HG02938 (cell line): ENCODE data around the gene S100B.
"Not testable (repeated sequence)": the region's sequence is repeated elsewhere in the genome, so short reads cannot be mapped to it uniquely, and the experiment has no call there.

ENCODE experiments used
- ATAC-seq: cut with Tn5 transposase; IDR thresholded peaks from one replicate; pipeline ENCODE4 v1.9.1; 2021; ENCODE audit warnings: mild to moderate bottlenecking, moderate library complexity; ENCODE audit not compliant: unreplicated experiment

The S100B gene

DNA sequence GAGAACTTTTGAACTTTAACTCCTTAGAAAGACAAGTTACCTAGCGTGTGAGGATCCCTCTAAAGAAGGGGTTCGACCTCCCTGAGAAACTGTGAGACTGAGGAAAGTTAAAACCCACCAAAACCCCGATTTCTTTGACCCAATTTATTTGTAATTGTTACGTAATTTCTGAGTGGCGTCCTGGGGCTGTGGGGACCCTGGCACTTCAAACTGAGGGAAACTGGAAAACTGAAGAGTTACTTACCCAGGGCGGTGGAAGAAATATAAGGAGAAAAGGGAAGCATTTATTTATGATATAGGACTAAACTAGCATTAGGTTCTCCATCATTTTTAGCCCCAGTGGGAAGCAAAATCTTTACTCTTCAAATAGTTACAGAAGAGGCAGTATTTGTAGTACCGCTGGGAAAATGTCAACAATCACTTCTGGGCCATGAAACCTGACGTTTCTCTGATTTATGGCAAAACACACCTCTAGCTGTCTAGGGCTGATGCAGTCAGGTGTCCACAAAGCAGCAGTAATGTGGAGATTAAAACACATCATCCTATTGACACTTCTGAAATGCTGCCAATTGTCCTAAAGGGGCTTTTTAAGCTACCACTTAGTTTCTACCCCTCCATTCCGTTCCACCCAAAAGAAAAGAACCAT is 430 bp downstream of the S100B start:
- no peak for ATAC-seq

DNA sequence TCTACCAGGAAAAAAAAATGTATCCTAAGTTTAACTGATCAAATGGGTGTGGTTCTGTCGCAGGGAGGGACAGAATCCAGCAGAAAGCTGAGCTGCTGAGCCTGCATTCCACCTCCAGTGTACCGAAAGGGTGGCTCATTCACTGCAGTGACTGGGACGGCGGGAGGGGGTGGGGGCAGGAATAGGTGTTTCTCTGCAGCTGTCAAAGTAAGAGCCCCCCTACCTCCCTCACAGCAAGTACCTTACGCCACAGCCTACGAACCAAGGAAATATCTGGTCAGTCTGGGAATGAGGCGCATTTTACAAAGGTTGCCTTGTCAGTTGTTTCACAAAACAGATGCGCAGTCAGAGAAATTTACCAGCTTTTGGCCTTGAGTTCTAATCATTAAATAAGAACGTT is 1.7 kb downstream of the S100B start:
- no peak for ATAC-seq

DNA sequence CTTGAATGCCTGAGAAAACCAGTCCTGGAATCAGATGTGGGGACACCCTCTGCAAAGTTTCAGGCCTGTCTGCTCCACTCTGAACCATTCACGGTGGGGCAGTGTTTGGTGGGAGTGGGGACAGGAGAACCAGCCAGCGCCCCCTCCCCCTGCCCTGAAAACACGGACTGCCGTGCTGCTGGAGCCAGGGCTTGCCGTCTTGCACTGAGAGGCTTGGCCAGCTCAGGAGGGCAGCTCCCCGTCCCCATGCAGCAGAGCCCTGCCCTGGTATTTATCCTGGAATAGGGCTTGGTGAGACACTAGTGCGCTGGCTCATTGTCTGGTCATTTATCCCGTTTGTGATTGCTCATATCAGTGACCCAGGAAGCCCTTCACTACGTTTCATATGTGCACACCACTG is 3.9 kb downstream of the S100B start:
- no peak for ATAC-seq

DNA sequence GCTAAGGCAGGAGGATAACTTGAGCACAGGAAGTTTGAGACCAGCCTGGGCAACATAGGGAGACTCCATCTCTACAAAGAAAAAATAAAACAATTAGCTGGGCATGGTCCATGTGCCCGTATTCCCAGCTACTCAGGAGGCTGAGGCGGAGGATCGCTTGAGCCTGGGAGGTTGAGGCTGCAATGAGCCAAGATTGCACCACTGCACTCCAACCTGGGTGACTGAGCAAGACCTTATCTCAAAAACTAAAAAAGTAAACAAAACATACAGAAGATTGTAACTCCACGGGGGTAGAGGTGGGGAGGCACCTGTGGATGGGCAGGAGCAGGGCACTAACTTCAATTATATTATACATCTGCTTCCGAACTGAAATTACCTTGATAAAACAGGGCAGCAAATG is 4.6 kb downstream of the S100B start:
- no peak for ATAC-seq

DNA sequence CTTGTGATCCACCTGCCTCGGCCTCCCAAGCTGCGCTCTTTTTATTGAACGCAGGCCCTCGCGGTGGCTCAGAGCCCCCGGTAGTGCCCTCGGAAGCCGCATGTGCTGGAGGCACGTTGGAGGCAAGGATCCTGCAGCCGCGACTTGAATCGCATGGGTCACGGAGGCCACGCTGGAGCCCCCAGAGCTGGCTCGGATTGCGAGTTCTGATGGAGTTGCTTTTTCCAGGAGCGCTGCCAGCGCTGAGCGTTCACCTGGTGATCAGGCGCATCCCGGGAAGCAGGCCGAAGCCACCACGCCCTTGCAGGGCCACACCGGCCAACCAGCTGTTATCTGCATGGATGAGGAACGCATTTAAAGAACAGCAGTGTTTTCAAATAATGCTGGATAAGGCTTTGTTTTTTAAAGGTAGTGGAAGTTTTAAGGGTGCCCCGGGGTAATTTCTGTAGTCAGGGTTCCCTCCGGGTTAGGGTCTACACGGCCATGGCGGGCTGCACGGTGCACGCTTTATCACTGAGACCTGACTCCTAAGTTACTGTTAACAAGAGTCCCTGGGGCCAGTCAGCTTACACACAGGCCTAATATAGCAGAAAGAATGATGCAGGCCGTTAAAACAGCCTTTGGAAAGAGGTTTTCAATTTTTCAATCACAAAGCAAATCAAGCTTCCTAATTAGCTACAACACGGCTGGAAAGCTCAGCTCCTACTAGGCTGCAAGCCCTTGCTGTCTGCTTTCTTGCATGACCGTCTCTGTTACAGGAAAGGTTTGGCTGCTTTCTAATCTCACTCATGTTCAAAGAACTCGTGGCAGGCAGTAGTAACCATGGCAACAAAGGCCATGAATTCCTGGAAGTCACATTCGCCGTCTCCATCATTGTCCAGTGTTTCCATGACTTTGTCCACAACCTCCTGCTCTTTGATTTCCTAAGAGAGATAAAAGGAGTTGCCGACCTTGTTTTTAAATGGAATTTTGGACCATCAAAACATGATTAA is 6.0 kb downstream of the S100B start:
- ATAC-seq, result no peak

DNA sequence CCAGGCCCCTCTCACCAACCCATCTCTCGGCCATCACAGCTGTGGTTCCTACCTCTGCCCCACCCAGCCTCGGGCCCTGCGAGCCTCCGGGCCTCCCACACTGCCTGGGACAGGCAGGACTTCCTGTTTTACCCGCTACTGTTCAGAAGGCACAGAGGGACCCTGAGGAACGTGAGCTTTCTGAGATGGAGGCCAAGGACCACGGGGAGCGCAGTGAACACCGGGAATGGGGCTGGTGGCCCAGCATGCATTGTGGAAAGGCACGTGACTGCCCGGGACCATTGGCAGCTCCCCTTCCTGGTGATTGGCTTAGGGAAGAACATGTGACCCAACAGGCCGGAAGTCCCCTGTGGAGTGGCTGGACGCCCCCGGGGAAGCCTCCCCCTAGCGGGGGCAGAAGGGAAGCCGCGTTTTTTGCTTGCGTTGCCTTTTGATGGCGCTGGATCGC is 7.0 kb downstream of the S100B start:
- no peak for ATAC-seq

DNA sequence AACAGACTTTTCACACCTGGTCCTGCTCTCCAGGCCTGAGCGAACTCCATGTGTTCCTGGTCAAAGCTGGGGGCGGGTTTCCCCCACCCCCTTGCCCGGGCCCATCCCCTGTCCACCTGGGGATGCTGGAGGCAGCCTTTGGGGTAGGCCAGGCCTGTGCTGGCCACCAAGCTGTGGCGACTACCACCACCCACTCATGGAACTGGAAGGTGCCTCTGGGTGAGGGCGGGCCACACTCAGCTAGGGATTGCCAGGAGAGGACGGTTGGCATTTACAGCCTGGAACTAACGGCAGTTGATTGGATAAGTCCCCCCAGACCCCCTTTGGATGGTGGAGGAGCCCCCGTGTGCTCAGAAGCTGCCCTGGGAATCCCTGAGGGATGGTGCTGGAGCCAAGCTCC is 7.9 kb downstream of the S100B start:
- ATAC-seq, result no peak

DNA sequence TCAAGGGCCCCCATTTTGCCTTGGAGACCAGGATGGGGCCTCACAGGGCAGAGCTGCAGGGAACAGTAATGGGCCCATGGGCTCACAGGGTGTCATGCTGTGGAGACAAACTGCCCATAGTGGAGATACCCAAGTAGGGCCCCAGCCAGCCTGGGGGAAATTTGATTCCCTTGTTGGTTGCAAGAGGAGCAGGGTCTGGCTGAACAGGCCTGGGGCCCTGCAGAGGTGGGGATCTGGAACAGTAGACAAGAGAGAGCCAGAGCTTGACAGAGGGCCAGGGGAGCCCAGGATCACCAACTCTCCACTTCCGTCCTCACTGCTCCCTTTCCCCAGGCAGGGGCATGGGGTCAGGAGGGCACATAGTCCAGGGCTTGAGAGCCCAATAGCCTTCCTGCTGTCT is 8.7 kb downstream of the S100B start:
- no peak for ATAC-seq

DNA sequence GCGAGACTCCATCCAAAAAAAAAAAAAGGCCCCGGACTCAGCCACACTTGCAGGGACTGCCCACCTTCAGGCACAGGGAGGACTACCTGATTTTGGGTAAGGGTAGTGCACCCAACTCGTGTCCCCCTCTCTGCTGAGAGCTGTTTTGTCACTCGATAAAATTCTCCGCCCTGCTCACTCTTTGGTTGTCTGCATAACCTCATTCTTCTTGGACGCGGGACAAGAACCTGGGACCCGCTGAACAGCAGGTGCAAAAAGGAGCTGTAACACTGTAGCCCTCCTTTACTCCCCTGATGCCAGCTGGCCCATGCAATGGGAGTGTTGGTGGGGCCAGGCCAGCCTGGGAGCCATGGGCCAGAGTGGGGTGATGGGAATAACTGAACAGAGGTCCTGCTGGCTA is 10.6 kb downstream of the S100B start:
- ATAC-seq, result no peak

DNA sequence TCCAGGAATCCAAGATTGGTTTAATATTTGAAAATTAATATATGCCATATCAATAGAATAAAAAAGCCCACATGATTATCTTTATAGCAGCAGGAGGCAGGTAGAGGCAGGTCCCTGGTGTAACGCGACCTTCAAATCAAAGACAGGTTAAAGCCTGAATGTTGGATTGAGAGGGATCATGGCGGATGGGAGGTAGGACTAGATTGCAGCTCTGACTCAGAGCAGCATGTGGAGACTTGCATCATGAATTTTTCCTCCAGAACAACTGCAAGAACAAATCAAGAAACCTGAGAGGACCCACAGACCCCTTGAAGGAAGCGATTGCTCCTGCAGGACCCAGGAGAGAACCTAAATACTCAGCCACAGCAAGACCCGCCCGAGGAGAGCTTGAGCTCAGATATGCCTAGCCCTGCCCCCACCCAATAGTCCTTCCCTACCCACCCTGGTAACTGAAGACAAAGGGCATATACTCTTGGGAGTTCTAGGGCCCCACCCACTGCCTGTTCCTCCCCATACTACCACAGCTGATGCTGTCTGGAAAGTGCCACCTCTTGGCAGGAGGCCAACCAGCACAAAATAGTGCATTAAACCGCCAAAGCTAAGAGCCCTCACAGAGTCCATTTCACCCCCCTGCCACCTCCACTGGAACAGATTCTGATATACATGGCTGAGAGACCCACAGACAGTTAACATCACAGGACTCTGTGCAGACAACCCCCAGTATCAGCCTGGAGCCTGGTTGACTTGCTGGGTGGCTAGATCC is 19.5 kb downstream of the S100B start:
- ATAC-seq, result no peak

DNA sequence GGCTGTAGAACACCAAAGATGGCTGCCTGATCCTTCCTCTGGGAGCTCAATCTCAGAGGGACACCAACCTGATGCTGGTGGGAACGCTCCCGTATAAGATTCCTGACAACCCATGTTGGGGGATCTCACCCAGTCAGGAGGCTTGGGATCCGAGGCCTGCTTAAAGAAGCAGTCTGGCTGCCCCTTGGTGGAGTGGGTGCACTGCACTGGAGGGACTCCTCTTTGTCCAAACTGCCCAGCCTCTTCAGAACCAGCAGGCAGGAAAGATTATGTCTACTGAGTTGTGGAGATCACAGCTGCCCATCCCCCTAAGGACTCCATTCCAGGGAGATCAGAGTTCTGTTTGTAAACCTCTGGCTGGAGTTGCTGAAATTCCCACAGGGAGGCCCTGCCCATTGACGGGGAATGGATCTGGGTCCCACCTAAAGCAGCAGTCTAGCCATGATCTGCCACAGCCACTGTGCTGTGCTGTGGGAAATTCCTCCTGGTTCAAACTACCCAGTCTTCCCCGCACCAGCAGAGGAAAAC is 23.0 kb downstream of the S100B start:
- ATAC-seq, result no peak

DNA sequence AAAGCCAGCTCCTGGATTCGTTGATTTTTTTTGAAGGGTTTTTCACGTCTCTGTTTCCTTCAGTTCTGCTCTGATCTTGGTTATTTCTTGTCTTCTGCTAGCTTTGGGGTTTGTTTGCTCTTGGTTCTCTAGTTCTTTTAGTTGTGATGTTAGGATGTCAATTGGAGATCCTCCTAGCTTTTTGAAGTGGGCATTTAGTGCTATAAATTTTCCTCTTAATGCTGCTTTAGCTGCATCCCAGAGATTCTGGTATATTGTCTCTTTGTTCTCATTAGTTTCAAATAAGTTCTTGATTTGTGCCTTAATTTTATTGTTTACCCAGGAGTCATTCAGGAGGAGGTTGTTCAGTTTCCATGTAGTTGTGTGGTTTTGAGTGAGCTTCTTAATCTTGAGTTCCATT is 25.5 kb downstream of the S100B start:
- not testable (repeated sequence) for ATAC-seq

DNA sequence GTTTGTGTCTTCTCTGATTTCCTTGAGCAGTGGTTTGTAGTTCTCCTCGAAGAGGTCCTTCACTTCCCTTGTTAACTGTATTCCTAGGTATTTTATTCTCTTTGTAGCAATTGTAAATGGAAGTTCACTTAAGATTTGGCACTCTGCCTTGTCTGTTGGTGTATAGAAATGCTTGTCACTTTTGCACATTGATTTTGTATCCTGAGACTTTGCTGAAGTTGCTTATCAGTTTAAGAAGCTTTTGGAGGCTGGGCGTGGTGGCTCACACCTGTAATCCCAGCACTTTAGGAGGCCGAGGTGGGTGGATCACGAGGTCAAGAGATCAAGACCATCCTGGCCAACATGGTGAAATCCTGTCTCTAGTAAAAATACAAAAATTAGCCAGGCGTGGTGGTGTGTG is 27.1 kb downstream of the S100B start:
- ATAC-seq, result not testable (repeated sequence)

DNA sequence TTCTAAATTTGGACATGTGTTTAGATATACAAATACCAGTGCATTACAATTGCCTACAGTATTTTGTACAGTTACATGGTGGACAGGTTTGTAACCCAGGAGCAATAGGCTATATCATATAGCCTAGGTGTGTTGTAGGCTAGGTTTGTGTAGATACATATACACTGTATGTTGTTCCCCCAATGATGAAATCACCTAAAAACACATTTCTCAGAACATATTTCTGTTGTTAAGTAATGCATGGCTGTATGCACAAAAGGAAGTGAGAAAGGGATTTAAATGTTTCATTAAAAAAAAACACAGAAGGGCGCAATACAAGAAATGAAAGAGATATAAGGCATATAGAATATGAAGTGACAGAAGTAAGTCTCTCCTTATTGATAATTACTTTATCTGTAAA is 32.0 kb downstream of the S100B start:
- ATAC-seq, result no peak

DNA sequence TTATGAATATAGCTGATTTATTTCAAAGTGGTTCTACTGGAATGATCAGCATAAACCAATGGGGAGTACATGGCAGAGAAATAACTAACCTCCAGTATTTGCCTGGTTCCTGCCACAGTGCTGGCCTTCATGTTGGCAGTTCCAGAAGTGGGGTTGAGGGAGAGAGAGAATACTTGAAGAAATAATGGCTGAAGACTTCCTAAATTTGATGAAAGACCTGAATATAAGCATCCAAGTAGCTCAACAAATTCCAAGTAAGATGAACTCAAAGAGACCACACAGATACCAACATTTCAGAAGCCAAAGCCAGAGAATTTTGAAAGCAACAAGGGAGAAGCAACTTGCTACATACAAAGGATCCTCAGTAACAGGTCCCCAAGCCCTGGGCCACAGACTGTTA is 34.3 kb downstream of the S100B start:
- no peak for ATAC-seq

DNA sequence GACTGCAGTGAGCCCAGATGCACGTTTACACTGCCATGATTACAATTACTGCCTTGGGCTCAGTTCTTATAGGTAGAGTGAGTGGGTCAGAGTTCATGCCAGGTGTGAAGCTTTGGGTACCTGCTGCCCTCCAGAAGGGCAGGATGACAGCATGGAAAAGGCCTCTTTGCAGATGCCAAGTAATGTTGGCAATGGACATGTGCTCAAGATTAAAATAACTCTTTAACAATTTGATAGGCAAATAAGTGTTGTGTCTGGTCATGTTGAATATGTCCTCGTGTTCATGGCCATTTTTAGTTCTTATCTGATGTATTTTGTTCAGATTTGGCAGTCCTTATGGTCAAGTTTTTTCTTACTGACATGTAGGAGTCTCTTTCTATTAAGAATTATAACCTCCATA is 34.8 kb downstream of the S100B start:
- no peak for ATAC-seq

DNA sequence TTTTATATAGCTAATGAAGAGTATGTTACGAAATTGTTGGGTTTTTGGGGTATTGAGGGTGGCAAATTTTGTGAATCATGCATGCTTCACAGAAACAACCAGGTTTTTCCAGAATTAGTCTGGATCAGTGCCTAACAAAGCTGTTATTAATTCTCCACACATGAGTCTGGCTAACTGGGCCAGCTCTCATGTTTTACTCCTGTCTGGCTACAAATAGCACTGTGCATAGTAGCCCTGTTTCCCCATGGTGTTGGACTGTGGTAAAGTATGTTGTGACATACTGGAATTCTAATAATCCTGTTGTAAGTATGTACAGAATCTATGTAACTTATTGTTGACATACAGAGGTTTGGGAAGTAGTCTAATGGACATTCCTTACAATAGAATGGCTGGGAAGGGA is 35.8 kb downstream of the S100B start:
- no peak for ATAC-seq

DNA sequence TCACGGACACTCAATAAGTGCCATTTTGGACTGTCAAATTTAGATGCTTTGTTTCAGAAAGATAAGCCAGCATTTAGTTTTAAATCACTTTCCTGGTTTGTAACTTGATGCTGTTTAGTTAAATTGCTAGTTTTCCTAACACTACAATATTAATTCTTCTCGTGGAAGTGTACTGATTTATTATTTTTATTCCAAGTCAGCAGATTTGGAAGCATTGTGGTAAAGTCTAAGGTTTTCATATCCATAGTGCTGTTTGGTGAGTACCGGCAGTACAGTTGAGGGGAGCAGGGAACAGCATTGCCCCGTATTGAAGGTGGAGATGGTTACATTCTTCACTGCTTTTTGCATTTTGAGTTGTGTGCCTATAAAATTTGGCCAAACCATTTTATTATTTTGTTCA is 36.3 kb downstream of the S100B start:
- no peak for ATAC-seq

DNA sequence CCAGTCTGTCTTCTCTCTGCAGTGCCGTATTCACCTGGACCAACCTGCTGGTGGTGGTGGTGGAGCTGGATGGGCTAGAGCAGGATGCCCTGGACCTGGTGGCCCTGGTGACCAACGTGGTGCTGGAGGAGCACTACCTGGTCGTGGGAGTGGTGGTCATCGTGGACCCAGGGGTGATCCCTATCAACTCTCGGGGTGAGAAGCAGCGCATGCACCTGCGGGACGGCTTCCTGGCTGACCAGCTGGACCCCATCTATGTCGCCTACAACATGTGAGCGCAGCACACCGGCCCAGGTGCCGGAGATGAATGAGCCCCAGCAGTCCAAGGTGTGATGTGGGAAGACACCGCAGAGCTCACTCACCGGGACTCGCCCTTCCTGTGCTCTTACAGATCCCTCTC is 37.5 kb downstream of the S100B start:
- no peak for ATAC-seq

DNA sequence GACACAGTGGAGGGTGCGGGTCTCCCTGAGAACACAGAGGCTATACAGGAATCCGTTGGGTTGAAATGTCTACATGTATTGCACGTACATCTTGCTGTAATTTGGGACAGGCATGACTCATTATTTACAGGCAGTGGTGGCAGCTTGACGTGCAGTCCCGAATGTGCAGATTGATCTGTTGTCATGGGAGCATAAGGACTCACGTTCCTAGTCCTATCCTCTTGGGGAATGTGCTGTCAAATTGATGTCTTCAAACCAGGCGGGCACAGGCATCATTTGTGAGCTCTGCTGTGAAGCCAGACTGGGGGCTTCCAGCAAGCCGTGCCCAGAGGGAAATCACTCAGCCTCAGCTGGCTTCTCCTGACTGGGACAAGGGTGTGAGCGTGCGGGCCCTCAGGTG is 40.5 kb downstream of the S100B start:
- ATAC-seq, result no peak

DNA sequence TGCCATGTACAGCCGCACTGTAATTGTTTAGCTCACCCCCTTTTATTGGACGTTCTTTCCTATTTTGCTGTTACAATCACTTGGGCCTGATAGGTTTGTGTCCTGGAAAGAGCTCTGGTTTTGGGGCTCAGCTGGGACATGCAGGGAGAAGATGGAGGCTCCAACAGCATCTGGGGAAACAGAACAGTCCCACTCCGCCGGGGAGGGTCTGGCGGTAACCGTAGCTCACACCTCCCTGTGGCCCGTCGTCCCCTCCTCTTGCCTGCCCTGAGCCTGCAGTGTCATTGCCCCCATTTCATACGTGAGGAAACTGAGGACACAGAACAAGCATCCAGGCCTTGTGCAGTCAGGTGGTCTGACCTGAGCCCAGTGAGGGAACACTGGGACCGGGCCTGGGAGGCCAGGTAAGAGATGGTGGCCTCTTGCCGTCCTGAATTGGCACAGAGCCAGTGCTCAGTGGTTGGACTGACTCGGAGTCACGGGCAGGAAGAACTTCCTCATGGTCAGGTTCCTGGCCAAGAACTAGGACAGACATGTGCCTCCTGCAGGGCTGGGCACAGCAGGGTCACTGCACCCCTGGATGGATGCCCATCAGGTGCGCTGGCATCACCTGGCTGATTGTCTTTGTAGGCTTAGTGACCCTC is 41.8 kb downstream of the S100B start:
- no peak for ATAC-seq
